Ramos (cell line): Measurements from ENCODE around the gene ARHGEF10L.

Source experiments
- in situ Hi-C: fragments of 300-500 bp; cut with MboI; formaldehyde crosslinking; loops from one replicate; pipeline ENCODE4 v1.14.3; 2022; ENCODE audit warnings: low sequenced_read_pairs; ENCODE audit not compliant: unreplicated experiment

Gene ARHGEF10L

DNA sequence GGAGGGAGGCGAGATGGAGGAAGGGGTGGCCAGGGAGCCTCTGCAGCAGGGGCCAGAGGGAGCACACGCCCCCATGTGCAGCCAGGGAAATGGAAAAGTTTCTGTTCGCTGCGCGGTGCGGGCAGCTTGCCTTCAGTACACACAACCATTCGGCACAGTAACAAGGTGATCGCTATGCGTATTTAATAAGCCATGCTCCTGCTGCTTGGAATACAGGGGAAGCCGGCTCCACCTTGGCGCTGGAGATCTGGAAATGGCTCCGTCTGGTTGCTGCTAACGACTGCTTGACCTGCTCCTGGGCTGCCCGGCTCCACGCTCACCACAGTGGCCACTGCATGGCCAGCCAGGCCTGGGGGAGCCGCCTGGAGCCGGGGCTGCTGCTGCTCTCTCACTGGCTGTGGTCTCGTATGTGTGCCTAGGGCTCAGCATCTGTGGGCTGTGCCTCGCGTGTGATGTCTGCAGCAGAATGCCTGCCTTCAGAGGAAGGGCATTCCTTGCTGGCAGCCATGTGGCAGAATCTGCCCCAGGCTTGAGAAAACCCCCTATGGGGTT, 129.2 kb downstream of the ARHGEF10L start:
- in situ Hi-C loops, result loop anchor here (25.0 kb wide), 1 partner anchor 444 kb away; the partner anchor contains the start of gene IGSF21

DNA sequence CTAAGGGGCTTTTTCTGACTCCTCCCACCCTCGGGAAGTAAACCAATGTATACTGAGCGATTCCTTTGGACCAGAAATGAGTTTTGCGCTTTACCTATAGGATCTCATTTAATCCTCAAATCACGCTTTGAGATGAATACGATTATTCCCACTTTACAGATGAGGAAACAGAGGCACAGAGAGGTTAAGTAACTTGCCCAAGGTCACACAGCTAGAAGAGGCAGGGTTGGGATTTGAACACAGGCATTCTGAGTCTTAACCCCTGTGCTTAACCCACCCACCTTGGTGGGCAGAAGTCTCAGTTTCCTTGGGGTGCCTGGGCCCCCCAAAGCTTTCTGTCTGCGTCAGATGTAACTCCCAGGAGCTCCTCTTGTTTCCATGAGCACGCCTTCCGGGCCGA, 129.8 kb downstream of the ARHGEF10L start:
- in situ Hi-C loops, result loop anchor here (25.0 kb wide), 1 partner anchor 443 kb away; the partner anchor contains the start of gene IGSF21

DNA sequence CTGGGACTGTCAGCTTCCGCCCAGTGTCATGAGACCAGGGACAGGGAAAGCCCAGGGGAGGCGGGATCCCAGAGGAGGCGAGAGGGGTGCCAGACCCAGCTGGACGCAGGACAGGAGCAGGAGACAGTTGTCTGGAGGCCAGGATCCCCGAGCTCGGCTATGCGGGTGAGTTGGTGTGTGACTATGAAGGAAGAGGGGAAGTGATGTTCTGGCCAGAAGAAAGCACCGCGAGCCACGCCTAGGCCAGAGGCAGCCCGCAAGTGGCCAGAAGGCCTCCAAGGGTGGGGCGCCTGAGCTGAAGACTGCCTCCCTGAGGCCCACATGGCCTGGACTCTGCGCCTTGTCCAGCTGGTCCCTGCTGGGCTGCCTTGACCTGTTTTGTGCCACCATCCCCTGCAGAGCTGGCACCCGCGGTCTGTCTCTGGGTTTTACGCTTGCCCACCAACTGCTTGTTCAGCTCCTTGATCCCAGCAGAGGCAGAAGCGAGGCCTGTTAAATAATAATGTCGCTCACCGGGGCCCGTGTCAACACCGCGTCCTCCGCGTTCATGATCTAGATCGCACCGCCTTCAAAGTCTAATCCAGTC, 130.5 kb downstream of the ARHGEF10L start:
- in situ Hi-C loops, result loop anchor here (25.0 kb wide), 1 partner anchor 442 kb away; the partner anchor contains the start of gene IGSF21

DNA sequence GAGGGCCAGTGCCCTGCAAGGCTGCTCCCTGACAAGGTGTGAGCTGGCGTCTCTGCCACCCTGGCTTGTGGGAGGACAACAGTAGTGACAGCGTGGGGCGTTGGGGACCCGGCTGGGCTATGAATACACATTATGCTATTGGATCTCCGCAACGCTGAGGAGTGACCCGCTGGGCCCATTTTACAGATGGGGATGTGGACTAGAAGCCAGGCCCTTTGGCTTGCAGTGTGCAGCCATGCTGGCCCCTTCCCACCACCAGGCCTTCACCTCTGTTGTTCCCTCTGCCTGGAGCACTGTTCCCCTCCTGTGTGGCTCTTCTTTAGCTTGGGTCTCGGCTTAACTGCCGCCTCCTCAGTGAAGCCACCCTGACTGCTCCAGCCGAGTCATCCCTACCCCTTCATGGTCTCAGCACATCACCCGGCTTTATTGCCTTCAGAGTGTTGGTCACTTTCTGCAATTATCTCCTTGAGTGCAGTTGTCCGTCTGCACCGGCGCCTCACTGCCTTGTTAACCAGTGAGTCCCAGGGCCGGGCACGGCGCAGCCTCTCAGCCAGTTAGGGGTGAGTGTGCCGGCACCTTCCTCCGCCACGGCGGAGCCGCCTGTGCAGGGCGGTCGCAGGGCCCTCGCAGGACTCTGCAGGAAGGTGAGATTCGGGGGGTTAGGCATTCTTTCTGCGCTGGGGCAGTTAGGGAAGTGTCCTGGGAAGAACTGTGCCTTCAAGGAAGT, 131.3 kb downstream of the ARHGEF10L start:
- in situ Hi-C loops, result loop anchor here (25.0 kb wide), 1 partner anchor 442 kb away; the partner anchor contains the start of gene IGSF21

DNA sequence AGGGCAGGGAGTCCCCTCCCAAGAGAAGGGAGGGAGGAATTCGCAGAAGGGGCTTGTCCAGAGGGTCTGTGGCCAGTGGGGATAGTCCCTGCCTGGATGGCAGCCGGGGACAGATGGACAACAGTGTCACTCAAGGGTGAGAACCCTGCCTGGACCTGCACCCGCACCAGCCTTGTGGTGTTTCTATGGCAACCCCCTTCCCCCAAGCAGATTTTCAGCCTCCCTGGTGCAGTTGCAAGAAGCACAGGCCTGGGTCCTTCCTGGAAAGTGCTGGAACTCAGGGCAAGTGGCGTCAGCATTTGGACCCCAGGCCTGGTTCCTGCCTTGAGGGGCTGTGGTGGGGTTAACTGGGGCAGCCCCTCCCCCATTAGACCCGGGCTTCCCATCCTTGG, 131.8 kb downstream of the ARHGEF10L start:
- in situ Hi-C loops, result loop anchor here (25.0 kb wide), 1 partner anchor 441 kb away; the partner anchor contains the start of gene IGSF21

DNA sequence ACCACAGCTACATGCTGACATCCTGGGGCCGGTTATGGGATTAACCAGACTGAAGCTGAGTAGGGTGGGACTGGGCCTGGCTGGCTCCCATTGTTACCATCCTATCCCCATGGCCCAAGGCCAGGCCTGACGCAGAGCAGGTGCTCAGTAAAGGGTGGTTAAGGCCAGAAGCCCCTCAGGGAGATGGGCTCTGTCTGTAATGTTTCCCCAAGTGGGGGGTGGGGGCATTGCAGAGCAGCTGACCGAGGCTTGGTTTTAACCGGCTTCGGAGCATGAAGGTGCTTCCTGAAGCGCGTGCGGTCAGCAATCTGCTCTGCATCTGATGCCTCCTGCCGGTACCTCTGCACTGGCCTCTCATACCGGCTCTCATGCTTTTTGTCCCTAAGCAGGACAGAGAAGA, 132.2 kb downstream of the ARHGEF10L start:
- in situ Hi-C loops, result loop anchor here (25.0 kb wide), 1 partner anchor 441 kb away; the partner anchor contains the start of gene IGSF21

DNA sequence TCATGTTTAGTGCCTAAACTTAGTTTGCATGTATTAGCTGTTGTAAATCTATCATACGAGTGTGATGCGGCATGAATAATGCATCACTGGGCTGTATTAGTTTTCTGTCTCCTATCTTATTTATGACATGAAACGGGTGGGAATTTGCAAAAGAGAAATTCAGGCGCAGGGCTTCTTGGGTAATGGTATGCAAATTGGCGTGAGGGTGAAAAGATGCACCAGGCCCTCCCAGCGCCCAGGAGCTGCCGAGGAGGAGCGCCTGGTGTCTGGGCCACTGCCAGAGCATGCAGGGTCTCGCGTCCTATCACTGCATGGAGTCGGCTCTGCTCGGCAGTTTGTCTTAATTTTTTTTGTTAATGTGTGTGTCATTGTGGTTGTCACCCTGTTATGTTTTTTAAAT, 132.7 kb downstream of the ARHGEF10L start:
- in situ Hi-C loops, result loop anchor here (25.0 kb wide), 1 partner anchor 440 kb away; the partner anchor contains the start of gene IGSF21

DNA sequence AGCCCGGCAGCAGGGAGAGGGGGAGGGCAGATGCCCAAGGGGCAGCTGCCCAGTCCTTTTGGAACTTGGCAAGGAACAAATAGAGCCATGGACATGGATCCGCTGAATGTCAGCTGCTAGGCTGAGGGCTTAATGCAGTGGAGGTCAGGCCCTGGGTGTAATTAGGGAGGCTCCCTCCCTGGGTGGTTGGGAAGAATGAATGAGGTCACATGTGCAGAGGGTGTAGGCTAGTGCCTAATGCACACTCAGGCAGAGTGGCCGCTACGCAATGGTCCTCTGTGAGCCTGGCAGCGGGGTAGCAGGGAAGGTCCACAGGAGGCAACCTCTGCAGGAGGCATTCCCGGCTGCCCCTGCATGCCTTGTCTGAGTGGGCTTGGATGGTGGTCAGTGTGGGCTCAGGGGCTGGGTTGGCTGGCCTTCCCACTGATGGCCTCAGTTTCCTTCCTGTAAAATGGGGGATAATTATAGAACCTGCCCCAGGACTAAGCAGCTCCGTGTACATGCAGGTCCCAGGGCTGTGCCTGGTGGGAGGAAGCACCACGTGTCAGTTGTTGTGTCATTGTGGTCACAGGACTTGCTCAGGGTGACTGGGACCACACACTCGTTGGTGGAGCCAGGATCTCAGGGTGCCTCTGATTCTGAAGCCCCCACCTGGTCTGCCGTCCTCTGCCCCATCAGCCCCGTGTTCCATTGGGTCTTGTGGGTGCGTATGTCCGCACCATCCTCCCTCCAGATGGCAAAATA, 134.0 kb downstream of the ARHGEF10L start:
- in situ Hi-C loops, result loop anchor here (25.0 kb wide), 1 partner anchor 439 kb away; the partner anchor contains the start of gene IGSF21

DNA sequence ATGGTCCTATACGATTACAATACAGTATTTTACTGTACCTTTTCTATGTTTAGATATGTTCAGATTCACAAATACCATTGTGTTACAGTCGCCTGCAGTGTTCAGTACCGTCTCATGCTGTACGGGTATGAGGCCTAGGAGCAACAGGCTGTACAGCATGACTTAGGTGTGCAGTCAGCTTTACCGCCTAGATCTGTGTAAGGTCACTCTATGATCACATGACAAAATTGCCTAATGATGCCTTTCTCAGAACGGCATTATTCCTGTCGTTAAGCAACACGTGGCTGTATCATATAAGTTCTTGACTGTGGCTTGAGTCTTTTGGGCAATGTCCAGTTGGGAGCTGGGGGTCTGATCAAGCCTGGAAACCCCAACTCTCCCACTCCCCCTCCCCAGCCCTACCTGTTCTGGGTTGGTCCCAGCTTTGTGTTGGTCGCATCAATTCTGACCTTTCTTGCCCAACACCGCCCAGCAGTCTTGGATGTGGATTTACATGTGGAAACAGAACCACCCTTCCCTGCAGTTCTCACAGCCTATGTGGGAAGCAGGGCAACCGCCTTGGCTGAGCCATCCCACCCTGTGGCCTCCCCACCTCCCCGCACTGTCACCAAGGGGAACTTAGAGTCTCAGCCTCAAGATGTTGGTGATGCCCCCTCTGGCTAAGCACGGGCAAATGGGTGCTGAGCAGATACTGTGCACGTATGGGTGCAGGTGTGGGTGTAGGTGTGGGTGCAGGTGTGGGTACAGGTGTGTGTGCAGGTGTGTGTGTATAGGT, 135.4 kb downstream of the ARHGEF10L start:
- in situ Hi-C loops, result loop anchor here (25.0 kb wide), 1 partner anchor 437 kb away; the partner anchor contains the start of gene IGSF21

DNA sequence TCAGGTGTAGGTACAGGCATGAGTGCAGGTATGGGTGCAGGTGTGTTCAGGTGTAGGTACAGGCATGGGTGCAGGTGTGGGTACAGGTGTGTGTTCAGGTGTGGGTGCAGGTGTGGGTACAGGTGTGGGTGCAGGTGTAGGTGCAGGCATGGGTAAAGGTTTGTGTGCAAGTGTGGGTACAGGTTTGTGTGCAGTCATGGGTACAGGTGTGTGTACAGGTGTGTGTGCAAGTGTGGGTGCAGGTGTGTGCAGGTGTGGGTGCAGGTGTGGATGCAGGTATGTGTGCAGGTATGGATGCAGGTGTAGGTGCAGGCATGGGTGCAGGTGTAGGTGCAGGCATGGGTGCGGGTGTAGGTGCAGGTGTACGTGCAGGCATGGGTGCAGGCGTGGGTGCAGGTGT, 136.2 kb downstream of the ARHGEF10L start:
- in situ Hi-C loops, result no loop called here

DNA sequence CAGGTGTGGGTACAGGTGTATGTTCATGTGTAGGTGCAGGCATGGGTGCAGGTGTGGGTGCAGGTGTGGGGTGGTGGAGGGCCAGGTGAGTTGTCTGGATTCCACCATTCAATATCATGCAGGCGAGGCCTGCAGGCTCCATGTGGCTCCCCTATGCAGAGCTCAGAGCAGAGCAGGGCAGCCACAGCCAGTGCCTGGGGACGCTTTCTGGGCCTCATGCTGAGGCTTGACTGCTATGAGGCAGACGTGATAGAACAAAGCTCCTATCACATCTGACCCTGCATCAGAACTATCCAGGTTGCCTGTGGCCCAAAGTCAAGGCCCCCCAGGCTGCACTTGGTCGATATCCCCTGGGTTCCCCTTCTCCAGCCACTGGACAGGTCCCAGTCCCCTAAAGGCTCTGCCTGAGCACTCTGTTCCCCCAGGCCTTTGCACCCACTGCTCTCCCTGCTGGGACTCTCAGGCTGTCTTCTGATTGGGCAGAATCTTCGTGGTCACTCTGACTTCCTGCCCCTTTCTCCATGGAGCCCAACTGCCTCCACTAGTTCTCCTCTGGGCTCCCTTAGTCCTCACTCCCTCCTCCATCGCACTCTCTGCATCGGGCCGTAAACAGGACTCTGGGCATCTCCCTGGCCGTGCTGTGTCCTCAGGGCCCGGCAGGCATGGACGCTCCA, 137.0 kb downstream of the ARHGEF10L start:
- in situ Hi-C loops, result no loop called here

DNA sequence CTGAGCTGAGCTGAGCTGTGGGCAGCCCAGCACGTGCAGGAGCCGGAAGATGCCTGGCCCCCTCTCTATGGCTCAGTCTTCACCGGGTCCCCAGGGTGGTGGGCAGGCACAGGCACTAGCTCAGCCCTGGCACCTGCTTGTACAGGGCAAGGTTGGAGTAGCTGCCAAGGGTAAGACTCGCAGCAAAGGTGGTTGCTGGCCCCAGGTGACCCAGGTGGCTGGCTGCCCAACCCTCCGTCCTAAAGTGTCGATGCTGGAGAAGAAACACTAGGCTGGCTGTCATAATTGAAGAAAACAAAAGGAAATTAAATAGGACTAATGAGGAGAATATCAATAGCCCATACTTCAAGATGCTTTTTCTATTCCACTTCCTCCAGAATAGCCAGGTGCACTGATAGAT, 138.5 kb downstream of the ARHGEF10L start:
- in situ Hi-C loops, result no loop called here

DNA sequence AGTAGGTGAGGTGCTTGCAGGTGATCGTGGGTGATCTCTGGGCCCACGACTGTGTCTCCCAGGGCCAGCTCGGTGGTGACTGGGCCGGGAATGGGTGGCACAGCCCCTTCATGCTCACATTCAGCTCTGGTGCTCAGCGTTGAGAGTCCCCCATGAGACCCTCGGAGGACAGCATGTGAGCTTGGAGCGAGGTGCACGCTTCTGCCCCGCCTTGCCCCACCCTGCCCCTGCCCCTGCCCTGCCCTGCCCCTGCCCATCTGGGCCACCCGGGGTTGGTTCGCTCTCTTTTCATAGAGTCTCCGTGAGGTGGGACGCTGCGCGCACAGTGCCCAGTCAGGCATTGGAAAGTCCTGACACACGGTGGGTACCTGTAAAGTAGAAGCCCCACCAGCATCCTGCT, 140.4 kb downstream of the ARHGEF10L start:
- in situ Hi-C loops, result no loop called here

DNA sequence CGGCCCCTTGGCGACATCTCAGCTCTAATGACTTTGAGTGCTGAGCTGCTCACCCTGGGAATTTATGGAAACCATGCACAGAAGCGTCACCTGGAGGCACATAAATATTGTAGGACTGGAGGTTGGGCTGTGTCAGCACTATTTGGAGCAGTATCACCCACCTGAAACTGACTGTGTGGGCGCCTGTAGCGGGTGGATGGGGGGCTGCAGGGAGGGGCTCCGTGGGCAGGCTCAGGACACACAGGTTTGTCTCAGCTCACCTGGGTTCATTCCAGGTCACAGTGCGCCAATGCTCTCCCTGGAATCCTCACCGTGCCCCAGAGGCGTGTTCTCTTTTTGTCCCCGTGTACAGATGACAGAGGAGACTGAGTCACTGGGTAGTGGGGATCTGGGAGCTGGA, 140.8 kb downstream of the ARHGEF10L start:
- in situ Hi-C loops, result no loop called here

DNA sequence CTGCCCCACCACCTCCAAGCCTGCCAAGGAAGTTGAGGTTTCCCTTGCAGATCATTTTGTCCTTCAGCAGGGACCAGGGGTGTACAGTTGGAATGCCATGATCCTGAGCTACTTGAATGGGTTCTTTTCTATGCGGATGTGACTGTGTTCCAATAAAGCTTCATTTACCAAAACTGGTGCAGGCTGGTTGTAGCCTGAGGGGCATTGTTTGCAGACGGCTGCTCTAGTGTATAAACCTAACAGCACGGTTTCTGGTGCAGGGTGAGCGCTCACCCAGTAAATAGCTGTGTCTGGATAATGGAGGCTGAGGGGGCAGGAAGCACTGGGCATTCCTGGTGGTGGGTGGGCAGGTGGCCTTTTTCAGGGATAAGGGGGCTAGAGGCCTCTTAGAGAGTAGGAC, 142.9 kb downstream of the ARHGEF10L start:
- in situ Hi-C loops, result no loop called here

DNA sequence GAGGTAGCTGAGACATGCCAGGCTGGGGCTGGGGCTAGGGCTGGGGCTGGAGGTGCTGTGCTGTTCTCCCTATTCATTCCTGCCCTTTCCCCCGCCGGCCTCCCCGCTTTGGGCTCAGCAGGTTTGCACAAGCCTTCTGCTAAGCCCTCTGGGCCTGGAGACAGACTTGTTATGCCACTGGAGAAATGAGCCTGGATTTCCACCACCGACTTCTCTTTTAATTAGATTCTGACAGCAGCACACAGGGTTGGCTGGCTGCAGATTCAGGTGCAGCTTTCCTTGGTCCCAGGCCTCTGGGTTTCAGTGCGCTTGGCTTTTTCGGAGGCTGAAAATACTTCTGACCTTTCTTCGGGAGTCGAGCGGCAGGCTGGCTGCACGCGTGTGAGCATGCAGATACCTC, 144.1 kb downstream of the ARHGEF10L start:
- in situ Hi-C loops, result no loop called here

DNA sequence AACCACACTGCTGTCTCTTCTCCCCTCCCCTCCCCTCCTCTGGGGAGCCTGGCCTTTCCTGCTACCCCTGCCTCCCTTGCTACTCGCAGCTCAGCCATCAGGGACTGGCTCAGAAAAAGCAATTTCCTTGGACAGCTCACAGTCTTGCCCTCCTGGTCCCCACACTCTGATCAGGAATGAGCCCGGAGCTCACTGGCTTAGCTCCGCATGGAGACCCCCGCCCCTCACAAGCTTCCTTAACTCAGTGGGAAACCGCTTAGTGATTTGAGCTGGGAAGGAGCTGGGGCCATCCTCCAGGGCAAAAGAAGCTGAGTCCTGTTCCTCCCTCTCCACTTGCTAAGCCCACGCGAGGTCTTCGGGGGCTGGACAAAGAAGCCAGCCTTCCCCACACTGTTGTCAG, 145.3 kb downstream of the ARHGEF10L start:
- in situ Hi-C loops, result no loop called here

DNA sequence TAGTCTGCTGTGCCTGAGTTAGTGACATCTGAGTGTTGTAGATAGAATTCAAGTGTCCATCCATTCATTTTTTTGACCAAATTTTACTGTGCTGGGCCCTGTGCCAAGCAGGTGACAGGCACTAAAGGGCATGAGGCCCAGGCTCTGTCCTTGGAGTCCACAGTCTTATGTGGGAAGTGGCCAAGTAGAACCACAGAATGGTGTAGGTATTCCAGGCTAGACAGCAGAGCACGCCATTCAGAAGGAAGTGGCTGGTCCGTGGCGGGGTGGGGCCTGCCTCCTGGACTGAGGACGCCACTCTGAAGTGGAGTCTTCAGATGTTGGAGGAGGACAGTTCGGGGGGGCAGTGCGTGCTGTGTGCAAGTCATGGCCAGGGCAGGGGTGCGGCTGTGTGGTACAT, 146.8 kb downstream of the ARHGEF10L start:
- in situ Hi-C loops, result no loop called here

DNA sequence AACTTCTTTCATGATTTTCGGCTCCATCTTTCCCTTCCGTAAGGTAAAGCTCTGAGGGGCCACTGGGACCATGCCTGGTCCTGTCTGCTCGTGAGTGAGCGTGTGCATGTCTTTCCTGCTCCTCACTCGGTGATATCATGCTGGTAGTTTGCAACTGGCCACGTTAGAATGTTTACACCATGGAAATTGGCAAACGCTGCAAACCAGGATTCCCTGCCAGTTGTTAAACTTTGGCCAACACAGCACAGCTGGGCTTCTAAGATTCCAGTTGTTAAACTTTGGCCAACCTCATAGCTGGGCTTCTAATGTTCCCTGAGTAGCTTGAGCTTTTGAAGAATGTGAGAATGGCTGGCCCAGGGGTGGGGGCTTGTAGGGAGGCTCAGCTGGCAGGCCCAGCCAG, 147.6 kb downstream of the ARHGEF10L start:
- in situ Hi-C loops, result no loop called here
